Measurements from ENCODE around the gene PLP1.
"Not testable (repeated sequence)": the region's sequence is repeated elsewhere in the genome, so short reads cannot be mapped to it uniquely, and the experiment has no call there.

Gene PLP1

DNA sequence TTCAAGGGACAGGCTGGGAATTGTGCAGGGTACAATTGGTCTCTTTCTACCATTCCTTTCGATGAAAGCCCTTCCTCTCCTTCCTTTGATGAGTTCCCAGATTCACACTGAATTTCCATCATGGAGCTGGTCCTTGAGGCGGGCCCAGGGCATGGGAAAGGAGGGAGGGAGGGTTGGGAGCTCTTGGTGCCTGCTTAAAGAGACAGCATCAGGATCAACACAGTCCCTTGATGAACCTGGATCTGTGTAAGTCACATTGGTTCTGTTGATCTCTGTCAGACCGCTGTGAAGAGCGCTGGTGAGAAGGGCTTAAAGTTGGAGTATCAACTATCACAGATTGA lies 4.4 kb downstream of the PLP1 start:
- DNase-seq (ENCODE audit: low spot score): no peak

DNA sequence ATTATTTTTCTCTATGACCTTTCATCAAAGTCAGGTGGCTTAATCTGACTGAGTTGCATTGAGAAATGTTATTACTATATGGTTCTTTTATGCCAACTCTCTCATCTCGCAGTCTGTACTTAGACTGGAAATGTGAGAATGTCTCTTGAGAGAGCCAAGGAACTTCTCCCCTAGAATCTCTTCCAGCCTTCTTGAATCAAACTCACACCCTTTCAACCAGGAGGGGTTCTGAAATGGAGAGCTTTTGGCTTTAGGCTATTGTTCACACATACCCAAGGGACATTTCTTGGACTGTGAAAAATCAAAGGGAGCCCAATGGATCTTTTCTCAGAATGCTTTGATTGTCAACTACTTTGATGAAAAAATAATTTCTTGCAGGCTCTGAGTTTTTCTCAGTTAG lies 5.1 kb downstream of the PLP1 start:
- no peak for DNase-seq (ENCODE audit: low spot score)

GRCh38 chrX:103782640-103783039 lies 6.0 kb downstream of the PLP1 start:
- DNase-seq (ENCODE audit: low spot score): no peak

- DNase-seq (ENCODE audit: low spot score): no peak
Measured at GRCh38 chrX:103783196-103783595, 6.6 kb downstream of the PLP1 start.

- DNase-seq (ENCODE audit: low spot score): no peak
Measured at GRCh38 chrX:103783971-103784370, 7.3 kb downstream of the PLP1 start.

DNA sequence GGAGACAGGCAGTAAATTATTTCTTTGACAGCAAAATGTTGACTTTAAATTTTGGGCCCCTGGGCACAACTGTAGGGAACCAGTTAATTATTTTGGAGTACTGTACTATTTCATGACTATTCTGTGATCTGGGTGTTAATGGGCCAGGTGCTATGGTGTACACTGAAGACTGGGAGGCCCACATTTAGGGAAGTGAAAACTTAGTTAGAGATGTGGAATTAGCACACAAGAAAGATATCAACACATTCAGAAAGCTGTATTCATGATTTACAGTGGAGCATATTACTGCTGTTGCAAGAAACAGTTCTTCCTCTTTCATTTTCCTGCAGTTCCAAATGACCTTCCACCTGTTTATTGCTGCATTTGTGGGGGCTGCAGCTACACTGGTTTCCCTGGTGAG lies 12.4 kb downstream of the PLP1 start:
- no peak for DNase-seq (ENCODE audit: low spot score)

DNA sequence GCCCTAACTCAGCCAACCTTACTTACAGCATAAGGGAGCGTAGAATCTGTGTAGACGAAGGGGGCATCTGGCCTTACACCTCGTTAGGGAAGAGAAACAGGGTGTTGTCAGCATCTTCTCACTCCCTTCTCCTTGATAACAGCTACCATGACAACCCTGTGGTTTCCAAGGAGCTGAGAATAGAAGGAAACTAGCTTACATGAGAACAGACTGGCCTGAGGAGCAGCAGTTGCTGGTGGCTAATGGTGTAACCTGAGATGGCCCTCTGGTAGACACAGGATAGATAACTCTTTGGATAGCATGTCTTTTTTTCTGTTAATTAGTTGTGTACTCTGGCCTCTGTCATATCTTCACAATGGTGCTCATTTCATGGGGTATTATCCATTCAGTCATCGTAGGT lies 14.6 kb downstream of the PLP1 start:
- no peak for DNase-seq (ENCODE audit: low spot score)

DNA sequence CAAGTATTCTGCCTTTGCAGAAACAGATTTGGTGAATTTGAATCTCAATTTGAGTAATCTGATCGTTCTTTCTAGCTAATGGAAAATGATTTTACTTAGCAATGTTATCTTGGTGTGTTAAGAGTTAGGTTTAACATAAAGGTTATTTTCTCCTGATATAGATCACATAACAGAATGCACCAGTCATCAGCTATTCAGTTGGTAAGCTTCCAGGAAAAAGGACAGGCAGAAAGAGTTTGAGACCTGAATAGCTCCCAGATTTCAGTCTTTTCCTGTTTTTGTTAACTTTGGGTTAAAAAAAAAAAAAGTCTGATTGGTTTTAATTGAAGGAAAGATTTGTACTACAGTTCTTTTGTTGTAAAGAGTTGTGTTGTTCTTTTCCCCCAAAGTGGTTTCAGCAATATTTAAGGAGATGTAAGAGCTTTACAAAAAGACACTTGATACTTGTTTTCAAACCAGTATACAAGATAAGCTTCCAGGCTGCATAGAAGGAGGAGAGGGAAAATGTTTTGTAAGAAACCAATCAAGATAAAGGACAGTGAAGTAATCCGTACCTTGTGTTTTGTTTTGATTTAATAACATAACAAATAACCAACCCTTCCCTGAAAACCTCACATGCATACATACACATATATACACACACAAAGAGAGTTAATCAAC lies 15.3 kb downstream of the PLP1 start:
- DNase-seq (ENCODE audit: low spot score): no peak

DNA sequence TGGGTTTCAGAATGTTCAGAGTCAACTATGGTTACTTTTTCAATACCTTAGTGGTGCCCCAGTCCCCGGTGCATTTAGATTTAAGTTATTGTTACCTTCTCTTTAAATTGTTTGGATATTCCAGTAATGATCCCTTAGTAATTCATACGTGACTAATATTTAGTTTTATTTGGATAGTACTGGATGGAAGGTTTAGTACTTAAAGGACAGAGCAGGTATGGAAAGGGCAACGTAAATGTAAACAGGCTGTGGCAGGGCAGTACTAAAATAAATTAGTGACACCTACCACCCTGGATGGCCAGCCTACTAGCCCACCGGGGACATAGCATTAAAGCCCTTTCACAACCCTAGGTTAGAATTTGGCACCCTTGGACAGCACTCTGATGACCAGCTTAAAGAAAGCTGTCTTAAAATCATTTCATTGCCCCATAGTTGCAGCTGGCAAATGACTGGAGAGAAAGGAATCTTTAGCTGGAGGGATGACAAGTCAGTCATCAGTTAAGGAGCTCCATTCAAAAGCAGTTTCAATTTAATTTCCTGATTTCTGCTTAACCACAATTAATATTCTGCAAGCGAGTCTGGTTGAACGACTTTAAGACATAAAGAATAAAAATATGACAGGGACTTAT lies 16.4 kb downstream of the PLP1 start:
- no peak for DNase-seq (ENCODE audit: low spot score)

DNA sequence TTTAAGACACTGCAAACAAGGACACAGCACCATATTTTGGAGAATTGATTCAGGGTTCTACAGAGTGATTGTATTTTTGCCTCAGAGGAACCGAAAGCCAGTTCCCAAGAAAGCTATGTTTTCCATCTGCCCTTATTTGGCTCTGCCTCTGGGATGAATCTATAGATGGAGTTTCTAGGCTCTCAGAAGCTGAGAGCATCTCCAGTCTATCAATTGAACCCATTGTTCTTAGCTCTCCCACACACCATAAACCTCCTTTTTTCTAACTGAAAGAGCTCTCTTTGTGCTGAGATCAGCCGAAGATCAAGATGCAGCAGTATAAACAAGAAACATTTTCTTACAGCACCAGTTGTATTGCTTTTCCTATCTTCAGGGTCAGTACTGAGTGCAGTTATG lies 16.9 kb downstream of the PLP1 start:
- no peak for DNase-seq (ENCODE audit: low spot score)

- no peak for DNase-seq (ENCODE audit: low spot score)
Measured at GRCh38 chrX:103794119-103794518, 17.5 kb downstream of the PLP1 start.

DNA sequence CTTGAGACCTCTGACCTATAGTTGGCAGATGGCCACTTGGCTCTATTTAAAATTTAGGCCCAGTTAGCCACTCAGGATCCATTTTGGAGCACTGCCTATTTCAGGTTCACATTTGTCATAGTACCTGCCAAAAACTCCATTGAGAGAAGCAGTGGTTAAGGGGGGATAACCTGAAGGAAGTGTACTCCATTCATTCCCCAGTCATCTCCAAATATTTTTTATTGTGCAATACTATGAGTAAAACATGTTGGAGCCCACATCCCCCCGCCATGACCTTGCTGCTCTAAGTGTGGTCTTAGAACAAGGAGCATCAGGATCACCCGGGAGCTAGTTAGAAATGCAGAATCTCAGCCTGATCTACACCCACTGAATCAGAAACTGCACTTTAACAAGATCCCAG lies 21.1 kb downstream of the PLP1 start:
- DNase-seq (ENCODE audit: low spot score): no peak

GRCh38 chrX:103800318-103800717 lies 23.7 kb downstream of the PLP1 start:
- no peak for DNase-seq (ENCODE audit: low spot score)

- DNase-seq (ENCODE audit: low spot score): no peak
Measured at GRCh38 chrX:103805860-103806259, 29.2 kb downstream of the PLP1 start.

DNA sequence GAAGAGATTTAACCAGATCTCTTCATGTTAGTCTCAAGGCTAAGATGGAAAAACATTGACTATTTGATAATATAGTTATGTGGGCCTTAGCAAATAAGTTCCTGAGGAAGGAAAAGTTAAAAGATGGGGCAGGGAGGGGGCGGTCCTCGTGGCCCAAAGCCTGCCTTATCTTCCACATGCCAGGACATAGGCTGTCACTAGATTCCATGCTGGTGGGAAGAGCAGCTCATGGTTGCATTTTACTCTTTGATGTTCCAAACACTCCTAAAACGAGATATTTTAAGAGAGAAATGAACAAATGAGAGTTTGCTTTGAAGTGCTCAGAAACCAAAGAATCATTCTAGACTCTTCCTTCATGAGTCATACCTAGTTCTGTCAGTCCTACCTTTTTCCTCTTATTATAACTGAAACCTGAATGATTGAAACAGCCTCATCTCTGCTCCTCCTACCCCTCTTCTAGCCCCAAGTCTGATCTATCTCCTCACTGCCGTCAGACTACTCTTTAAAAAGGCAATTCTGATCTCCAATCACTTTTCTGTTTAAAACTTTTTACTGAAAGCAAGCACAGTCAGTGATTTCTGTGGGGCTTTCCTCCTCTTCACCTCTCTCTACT lies 30.3 kb downstream of the PLP1 start:
- no peak for DNase-seq (ENCODE audit: low spot score)

DNA sequence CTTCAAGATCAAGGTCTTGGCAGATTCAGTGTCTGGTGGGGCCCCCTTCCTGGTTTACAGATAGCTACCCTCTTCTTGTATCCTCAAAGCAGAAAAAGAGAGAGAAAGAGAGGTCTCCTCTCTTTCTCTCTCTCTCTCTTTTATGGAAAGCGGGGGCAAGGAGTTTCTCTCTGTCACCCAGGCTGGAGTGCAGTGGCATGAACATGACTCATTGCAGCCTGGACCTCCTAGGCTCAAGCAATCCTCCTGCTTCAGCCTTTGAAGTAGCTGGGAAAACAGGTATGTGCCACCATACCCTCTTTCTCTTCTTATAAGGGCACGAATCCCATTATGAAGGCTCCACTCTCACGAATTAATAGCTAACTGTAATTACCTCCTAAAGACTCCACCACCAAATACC lies 35.2 kb downstream of the PLP1 start:
- no peak for DNase-seq (ENCODE audit: low spot score)

GRCh38 chrX:103817101-103817500 lies 40.5 kb downstream of the PLP1 start:
- not testable (repeated sequence) for DNase-seq (ENCODE audit: low spot score)

GRCh38 chrX:103817502-103817901 lies 40.9 kb downstream of the PLP1 start:
- no peak for DNase-seq (ENCODE audit: low spot score)

- DNase-seq (ENCODE audit: low spot score): no peak
Measured at GRCh38 chrX:103818842-103819619, 42.4 kb downstream of the PLP1 start.

- not testable (repeated sequence) for DNase-seq (ENCODE audit: low spot score)
Measured at GRCh38 chrX:103820802-103821201, 44.2 kb downstream of the PLP1 start.

- no peak for DNase-seq (ENCODE audit: low spot score)
Measured at GRCh38 chrX:103823591-103823990, 47.0 kb downstream of the PLP1 start.

- DNase-seq (ENCODE audit: low spot score): no peak
Measured at GRCh38 chrX:103825881-103826280, 49.2 kb downstream of the PLP1 start.

DNA sequence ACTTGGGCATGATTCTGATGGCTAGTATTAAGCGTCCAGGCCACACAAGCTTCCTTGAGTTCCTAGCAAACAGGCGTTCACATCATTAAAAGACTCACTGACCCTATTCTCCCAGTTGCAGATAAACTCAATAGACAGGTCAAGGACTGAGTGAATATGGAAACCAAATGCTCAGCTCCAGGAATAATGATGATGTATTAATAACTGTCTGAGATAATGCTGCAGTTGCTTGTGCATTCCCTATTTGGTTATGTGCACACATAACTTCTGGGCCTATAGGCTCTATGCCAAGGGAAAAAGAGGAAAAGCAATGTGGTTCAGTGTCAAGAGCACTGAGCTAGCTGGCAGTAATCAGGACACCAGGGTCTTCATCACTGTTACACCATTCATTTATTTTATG lies 51.9 kb downstream of the PLP1 start:
- DNase-seq (ENCODE audit: low spot score): no peak

All from HuH-7 (cell line).